GM18502 (cell line): ENCODE results near the gene SLC44A4.
"Not testable (repeated sequence)": the region's sequence is repeated elsewhere in the genome, so short reads cannot be mapped to it uniquely, and the experiment has no call there.

Experiments
- ATAC-seq: cut with Tn5 transposase; IDR thresholded peaks from one replicate; pipeline ENCODE4 v1.9.1; 2021; ENCODE audit warnings: mild to moderate bottlenecking; ENCODE audit not compliant: unreplicated experiment, poor library complexity

The SLC44A4 gene

GRCh38 chr6:31878726-31879125 is at the start of gene SLC44A4:
Gene SLC44A4, minus strand, starts transcription at chr6:31878997. Its CDS starts 17 bp downstream, at chr6:31878980.
- no peak for ATAC-seq

GRCh38 chr6:31928672-31928939 is 49.8 kb upstream of the SLC44A4 start:
- no peak for ATAC-seq

GRCh38 chr6:31927863-31928671 is 49.3 kb upstream of the SLC44A4 start:
- no peak for ATAC-seq

GRCh38 chr6:31927242-31927862 is 48.6 kb upstream of the SLC44A4 start, which contains the start of gene C2:
Gene C2, plus strand, starts transcription at chr6:31927717. Its CDS starts 36 bp downstream, at chr6:31927753.
- no peak for ATAC-seq

GRCh38 chr6:31922942-31923341 is 44.1 kb upstream of the SLC44A4 start:
- no peak for ATAC-seq

GRCh38 chr6:31920811-31921210 is 42.0 kb upstream of the SLC44A4 start:
- ATAC-seq: no peak

GRCh38 chr6:31919624-31920303 is 41.0 kb upstream of the SLC44A4 start:
- ATAC-seq: no peak

GRCh38 chr6:31918069-31918720 is 39.4 kb upstream of the SLC44A4 start:
- ATAC-seq: no peak

GRCh38 chr6:31915756-31916155 is 37.0 kb upstream of the SLC44A4 start:
- ATAC-seq: no peak

- ATAC-seq: no peak
Observed at GRCh38 chr6:31915351-31915750, 36.6 kb upstream of the SLC44A4 start.

GRCh38 chr6:31911826-31912585 is 33.2 kb upstream of the SLC44A4 start:
- ATAC-seq: no peak

GRCh38 chr6:31909298-31909697 is 30.5 kb upstream of the SLC44A4 start:
- ATAC-seq: not testable (repeated sequence)

- ATAC-seq: peak; percentile 73
Observed at GRCh38 chr6:31908791-31909190, 30.0 kb upstream of the SLC44A4 start.

- ATAC-seq: not testable (repeated sequence)
Observed at GRCh38 chr6:31908255-31908654, 29.5 kb upstream of the SLC44A4 start.

- no peak for ATAC-seq
Observed at GRCh38 chr6:31907158-31907813, 28.5 kb upstream of the SLC44A4 start.

- not testable (repeated sequence) for ATAC-seq
Observed at GRCh38 chr6:31906727-31907126, 27.9 kb upstream of the SLC44A4 start.

GRCh38 chr6:31906122-31906521 is 27.3 kb upstream of the SLC44A4 start:
- no peak for ATAC-seq

GRCh38 chr6:31905041-31905440 is 26.2 kb upstream of the SLC44A4 start:
- ATAC-seq: no peak

GRCh38 chr6:31903957-31904356 is 25.2 kb upstream of the SLC44A4 start:
- no peak for ATAC-seq
